Measurements from ENCODE around the gene TBX4.

- TF ChIP-seq ZNF8 (CRISPR knock-in tag; IDR thresholded peaks at IDR 0.05) (no peak), SNAI2 (CRISPR knock-in tag; IDR thresholded peaks at IDR 0.05) (no peak), CSDC2 (CRISPR knock-in tag; IDR thresholded peaks at IDR 0.05) (no peak), OSR1 (CRISPR knock-in tag; IDR thresholded peaks at IDR 0.05) (no peak), ZFP30 (CRISPR knock-in tag; IDR thresholded peaks at IDR 0.05) (no peak)
- TF ChIP-seq, protein P1, sequence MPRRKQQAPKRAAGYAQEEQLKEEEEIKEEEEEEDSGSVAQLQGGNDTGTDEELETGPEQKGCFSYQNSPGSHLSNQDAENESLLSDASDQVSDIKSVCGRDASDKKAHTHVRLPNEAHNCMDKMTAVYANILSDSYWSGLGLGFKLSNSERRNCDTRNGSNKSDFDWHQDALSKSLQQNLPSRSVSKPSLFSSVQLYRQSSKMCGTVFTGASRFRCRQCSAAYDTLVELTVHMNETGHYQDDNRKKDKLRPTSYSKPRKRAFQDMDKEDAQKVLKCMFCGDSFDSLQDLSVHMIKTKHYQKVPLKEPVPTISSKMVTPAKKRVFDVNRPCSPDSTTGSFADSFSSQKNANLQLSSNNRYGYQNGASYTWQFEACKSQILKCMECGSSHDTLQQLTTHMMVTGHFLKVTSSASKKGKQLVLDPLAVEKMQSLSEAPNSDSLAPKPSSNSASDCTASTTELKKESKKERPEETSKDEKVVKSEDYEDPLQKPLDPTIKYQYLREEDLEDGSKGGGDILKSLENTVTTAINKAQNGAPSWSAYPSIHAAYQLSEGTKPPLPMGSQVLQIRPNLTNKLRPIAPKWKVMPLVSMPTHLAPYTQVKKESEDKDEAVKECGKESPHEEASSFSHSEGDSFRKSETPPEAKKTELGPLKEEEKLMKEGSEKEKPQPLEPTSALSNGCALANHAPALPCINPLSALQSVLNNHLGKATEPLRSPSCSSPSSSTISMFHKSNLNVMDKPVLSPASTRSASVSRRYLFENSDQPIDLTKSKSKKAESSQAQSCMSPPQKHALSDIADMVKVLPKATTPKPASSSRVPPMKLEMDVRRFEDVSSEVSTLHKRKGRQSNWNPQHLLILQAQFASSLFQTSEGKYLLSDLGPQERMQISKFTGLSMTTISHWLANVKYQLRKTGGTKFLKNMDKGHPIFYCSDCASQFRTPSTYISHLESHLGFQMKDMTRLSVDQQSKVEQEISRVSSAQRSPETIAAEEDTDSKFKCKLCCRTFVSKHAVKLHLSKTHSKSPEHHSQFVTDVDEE (CRISPR knock-in tag; IDR thresholded peaks at IDR 0.05): no peak
Measured at GRCh38 chr17:61494325-61495160, 42.3 kb downstream of the TBX4 start.
